ENCODE data around the gene UPK1B.
"Not testable (repeated sequence)": the region's sequence is repeated elsewhere in the genome, so short reads cannot be mapped to it uniquely, and the experiment has no call there.

Gene UPK1B

GRCh38 chr3:119173325-119173724 lies at the start of gene UPK1B:
TSS of gene UPK1B (plus strand) at chr3:119173598. CDS start at chr3:119186742, 13,144 bp downstream.
- no peak for DNase-seq

- no peak for DNase-seq
Observed at GRCh38 chr3:119125342-119125741, 48.1 kb upstream of the UPK1B start.

GRCh38 chr3:119125742-119126504 lies 47.5 kb upstream of the UPK1B start:
- DNase-seq: no peak

GRCh38 chr3:119130291-119130690 lies 43.1 kb upstream of the UPK1B start:
- DNase-seq: not testable (repeated sequence)

GRCh38 chr3:119132291-119132690 lies 41.1 kb upstream of the UPK1B start:
- DNase-seq: not testable (repeated sequence)

GRCh38 chr3:119139360-119139759 lies 34.0 kb upstream of the UPK1B start:
- DNase-seq: not testable (repeated sequence)

GRCh38 chr3:119140466-119140865 lies 32.9 kb upstream of the UPK1B start:
- no peak for DNase-seq

- no peak for DNase-seq
Observed at GRCh38 chr3:119145128-119145499, 28.3 kb upstream of the UPK1B start.

- peak; percentile 8 for DNase-seq
Observed at GRCh38 chr3:119145500-119146167, 27.8 kb upstream of the UPK1B start, which contains the start of gene TEX55. TSS of gene TEX55 (plus strand) at chr3:119146165. CDS start at chr3:119146190, 25 bp downstream.

- DNase-seq: no peak
Observed at GRCh38 chr3:119146578-119147375, 26.6 kb upstream of the UPK1B start.

GRCh38 chr3:119147494-119147893 lies 25.9 kb upstream of the UPK1B start:
- DNase-seq: no peak

GRCh38 chr3:119148493-119149180 lies 24.8 kb upstream of the UPK1B start:
- no peak for DNase-seq

GRCh38 chr3:119149484-119149883 lies 23.9 kb upstream of the UPK1B start:
- DNase-seq: no peak

- DNase-seq: no peak
Observed at GRCh38 chr3:119156868-119157267, 16.5 kb upstream of the UPK1B start.

- DNase-seq: no peak
Observed at GRCh38 chr3:119157971-119158370, 15.4 kb upstream of the UPK1B start.

- no peak for DNase-seq
Observed at GRCh38 chr3:119160361-119160760, 13.0 kb upstream of the UPK1B start.

GRCh38 chr3:119160815-119161214 lies 12.6 kb upstream of the UPK1B start:
- DNase-seq: no peak

- no peak for DNase-seq
Observed at GRCh38 chr3:119161240-119161639, 12.2 kb upstream of the UPK1B start.

- DNase-seq: not testable (repeated sequence)
Observed at GRCh38 chr3:119164745-119165144, 8.7 kb upstream of the UPK1B start.

- no peak for DNase-seq
Observed at GRCh38 chr3:119170821-119171220, 2.6 kb upstream of the UPK1B start.

GRCh38 chr3:119175872-119176756 lies 2.7 kb downstream of the UPK1B start:
- DNase-seq: no peak

- DNase-seq: no peak
Observed at GRCh38 chr3:119176778-119177177, 3.4 kb downstream of the UPK1B start.
